K562 (cell line): ENCODE measurements around the gene CLSTN1. TPM values are rescaled to one million over a fixed set of nuclear protein-coding genes. Genes with fewer than 3 reads are reported as not detected.
A peak's percentile ranks its signal among the peaks of the same experiment; 100 is the strongest.

ENCODE experiments used
- ATAC-seq: fragments of 200-7000 bp; cut with Tn5 transposase; 3 replicates; pipeline ENCODE4 v1.9.1; 2020; ENCODE audit warnings: moderate library complexity
- BruUV-seq: library from RNA; stranded (reverse); fragments of 400-500 nt; replicated peaks from 2 replicates; lab custom pipeline; 2021; lab: Mats Ljungman, UMichigan
- CTCF ChIA-PET: fragments of 300-600 bp; formaldehyde crosslinking; extraction: SDS; loops from one replicate; lab custom pipeline; 2021; ENCODE audit warnings: low intra/inter-chr PET ratio; lab: Yijun Ruan, JAX
- POLR2A ChIA-PET: fragments of 300-600, 350-650 bp; sonication (Branson Sonifier 250); formaldehyde crosslinking; extraction: SDS; loops from one replicate; lab custom pipeline; 2021; ENCODE audit warnings: antibody characterized with exemption, inconsistent platforms; lab: Yijun Ruan, JAX
- DNase-seq, 4 experiments: peaks; one replicate each; pipeline versions ENCODE4 v3.0.0 to v3.0.0-alpha.2; 2011 to 2018; ENCODE audit warnings: low spot score in 3 of 4, mixed read lengths in 3 of 4; ENCODE audit errors: extremely low read depth in 1 of 4
- FAIRE-seq: peaks from 2 replicates; lab custom pipeline; 2011; peaks lifted over from hg19 to GRCh38; lab: Jason Lieb, UNC
- H2AFZ ChIP-seq: 2 replicates; pipeline ENCODE4 v1.6.0; 2011; ENCODE audit warnings: low read depth, low read length, control low read depth, inconsistent platforms
- H3K27ac ChIP-seq: fragments of 200-600 bp; 3 replicates; pipeline ENCODE4 v1.8.0; 2011; ENCODE audit warnings: low read depth, mild to moderate bottlenecking, control low read depth, inconsistent platforms, low read length, moderate library complexity, mixed read lengths; ENCODE audit errors: extremely low read depth
- H3K27me3 ChIP-seq, 2 experiments: fragments of 300-600 bp in 1 of 2; 2 replicates in 1 of 2; 3 replicates in 1 of 2; pipeline versions ENCODE4 v1.6.0 to v1.8.0; 2011; ENCODE audit warnings: inconsistent platforms in 2 of 2, low read length in 2 of 2, mild to moderate bottlenecking in 1 of 2, mixed read lengths in 1 of 2, moderate library complexity in 1 of 2; ENCODE audit not compliant: control insufficient read depth in 2 of 2, insufficient read depth in 2 of 2
- H3K36me3 ChIP-seq: fragments of 300-600 bp; 3 replicates; pipeline ENCODE4 v1.8.0; 2011; ENCODE audit warnings: mild to moderate bottlenecking, low read length, inconsistent platforms; ENCODE audit not compliant: control insufficient read depth, insufficient read depth
- H3K4me1 ChIP-seq, 2 experiments: fragments of 200-600 bp in 1 of 2; replicated peaks in 1 of 2; 2 replicates in 1 of 2; 3 replicates in 1 of 2; pipeline versions ENCODE4 v1.5.1 to v1.8.0; 2011; ENCODE audit warnings: inconsistent platforms in 2 of 2, low read length in 2 of 2, mild to moderate bottlenecking in 1 of 2, mixed read lengths in 1 of 2, moderate library complexity in 1 of 2; ENCODE audit not compliant: control insufficient read depth in 2 of 2, insufficient read depth in 2 of 2
- H3K4me2 ChIP-seq: 2 replicates; pipeline ENCODE4 v1.6.1; 2011; ENCODE audit warnings: low read length, control low read depth, inconsistent platforms, mixed read lengths; ENCODE audit not compliant: insufficient read depth
- H3K4me3 ChIP-seq: fragments of 200-600 bp; sonication (generic), shearing (Covaris generic); 2 replicates; pipeline ENCODE4 v1.5.1; 2016; ENCODE audit warnings: control low read depth, inconsistent platforms
- H3K79me2 ChIP-seq: fragments of 200-600 bp; 3 replicates; pipeline ENCODE4 v1.8.0; 2011; ENCODE audit warnings: low read length, inconsistent platforms; ENCODE audit not compliant: control insufficient read depth, insufficient read depth
- H3K9ac ChIP-seq, 2 experiments: 2 replicates each; pipeline versions ENCODE4 v1.6.0 to v1.6.1; 2011; ENCODE audit warnings: low read depth in 2 of 2, low read length in 2 of 2, control low read depth in 1 of 2, inconsistent platforms in 1 of 2, mild to moderate bottlenecking in 1 of 2, mixed read lengths in 1 of 2; ENCODE audit not compliant: insufficient read depth in 1 of 2
- H3K9me1 ChIP-seq: one replicate; pipeline ENCODE4 v1.6.0; 2011; ENCODE audit warnings: inconsistent platforms, mild to moderate bottlenecking, low read length, moderate library complexity; ENCODE audit not compliant: control insufficient read depth, insufficient read depth
- H3K9me3 ChIP-seq: replicated peaks from 2 replicates; pipeline ENCODE4 v1.5.1; 2011; ENCODE audit warnings: low read depth, low read length, inconsistent platforms; ENCODE audit not compliant: control insufficient read depth, insufficient read depth
- H4K20me1 ChIP-seq: replicated peaks from 2 replicates; pipeline ENCODE4 v1.6.1; 2011; ENCODE audit warnings: low read length, inconsistent platforms, mixed read lengths; ENCODE audit not compliant: control insufficient read depth, insufficient read depth
- BRD9 ChIP-seq: fragments of 450-650 bp; IDR thresholded peaks from 2 replicates; pipeline ENCODE4 v1.6.1; 2018; ENCODE audit warnings: low read depth; ENCODE audit not compliant: partially characterized antibody
- CTCF ChIP-seq, 3 experiments: IDR thresholded peaks in 2 of 3; conservative IDR thresholded peaks in 1 of 3; 2 replicates each; pipeline ENCODE4 v1.5.1; 2011 to 2012; ENCODE audit warnings: low read length in 3 of 3, mild to moderate bottlenecking in 3 of 3, control low read depth in 2 of 3, improper control_type of control experiment in 1 of 3, inconsistent platforms in 1 of 3, low read depth in 1 of 3, mixed read lengths in 1 of 3, moderate library complexity in 1 of 3; ENCODE audit not compliant: insufficient read depth in 2 of 3
- ETS1 ChIP-seq: conservative IDR thresholded peaks from 2 replicates; pipeline ENCODE4 v1.6.1; 2011; ENCODE audit warnings: low read depth, mild to moderate bottlenecking, low read length; ENCODE audit not compliant: control insufficient read depth
- ID3 ChIP-seq, 2 experiments: fragments of 250-450 bp in 1 of 2; fragments of 450-650 bp in 1 of 2; sonication (Bioruptor Pico) in 1 of 2; IDR thresholded peaks; 2 replicates each; pipeline versions ENCODE4 v1.6.1 to v1.8.0; 2016 to 2021; ENCODE audit warnings: mild to moderate bottlenecking in 2 of 2, moderate library complexity in 2 of 2, missing compliant biosample characterization in 1 of 2, missing genetic modification characterization in 1 of 2
- RBM34 ChIP-seq: fragments of 200-400 bp; formaldehyde crosslinking; IDR thresholded peaks from 2 replicates; pipeline ENCODE4 v1.6.1; 2018; ENCODE audit warnings: low read length, borderline replicate concordance; ENCODE audit not compliant: insufficient read depth
- SP1 ChIP-seq: sonication (generic); formaldehyde crosslinking; IDR thresholded peaks from 2 replicates; pipeline ENCODE4 v1.8.1; 2022; ENCODE audit warnings: mild to moderate bottlenecking, missing genetic modification reagents
- SPI1 ChIP-seq: IDR thresholded peaks from 2 replicates; pipeline ENCODE4 v1.6.1; 2011; ENCODE audit warnings: low read depth, low read length, control low read depth, borderline replicate concordance
- WGBS: fragments of 100-300 bp; shearing (Covaris generic); methylation state at CpG from one replicate; pipeline ENCODE4 v1.1.6; 2016; ENCODE audit warnings: low coverage, mixed read lengths; ENCODE audit not compliant: insufficient coverage; ENCODE audit errors: missing lambda C conversion rate; 5-methylcytosine and 5-hydroxymethylcytosine counted together
- in situ Hi-C: fragments of 300-500 bp; cut with MboI; formaldehyde crosslinking; loops from 4 replicates; pipeline ENCODE4 v1.15.0; 2018; ENCODE audit warnings: inconsistent platforms, mixed read lengths
- intact Hi-C: fragments of 100-400 bp; cut with micrococcal nuclease; formaldehyde crosslinking; loops from 2 replicates; pipeline ENCODE4 v1.14.2; 2022
- polyA plus RNA-seq, 8 experiments: library from polyadenylated mRNA; depleted of rRNA in 4 of 8; stranded (reverse) in 5 of 8; unstranded in 3 of 8; fragments of >200 nt; fragmentation: Nextera tagmentation in 2 of 8; fragmentation: Illumina TruSeq in 1 of 8; extraction: Ambion mirVana in 2 of 8; extraction: Trizol in 1 of 8; gene quantifications; 2 replicates each; pipeline versions ENCODE4 v1.2.1 to v1.2.3, GENCODE V29; 2011 to 2014; ENCODE audit warnings: inconsistent platforms in 1 of 8, missing spikeins in 1 of 8
- total RNA-seq, 7 experiments: library from RNA; depleted of rRNA in 6 of 7; stranded (reverse); fragments of >200 nt in 6 of 7; fragmentation: Illumina TruSeq in 2 of 7; extraction: Trizol in 2 of 7; gene quantifications; 2 replicates each; pipeline versions ENCODE4 v1.2.1 to v1.2.3, GENCODE V29; 2011 to 2021; ENCODE audit warnings: low replicate concordance in 1 of 7

CLSTN1 gene
- total and polyA plus RNA-seq, 9 of the 15 experiments (the other 6 are each of a cell fraction or from before 2014, with no cell fraction given), result 1.1 to 32.5 (median 13.3) TPM

GRCh38 chr1:9696793-9697192 lies 127.0 kb downstream of the CLSTN1 start:
- BruUV-seq, result no TSS peak
- Histone ChIP-seq H3K4me2 (no peak overlapping the region), H3K79me2 (no peaks in the 10 kb centered on the region), H2AFZ (no peak overlapping the region), H3K4me3 (no peak overlapping the region), H3K9ac (no peak overlapping the region), H3K9me1 (no peaks in the 10 kb centered on the region), H4K20me1 (no peaks in the 10 kb centered on the region), H3K27ac (no peak overlapping the region), H3K9me3 (no peaks in the 10 kb centered on the region), H3K36me3 (no peaks in the 10 kb centered on the region), H3K27me3 (no peaks in the 10 kb centered on the region), H3K4me1 (no peaks in the 10 kb centered on the region; a peak in 1 of 5 replicates)
- WGBS, result 84% methylated on average over 2 of the region's 2 CpGs
- FAIRE-seq, result no peak
- ChIA-PET CTCF (no interaction called here), POLR2A (interaction anchor here (0.6 kb wide), 1 partner anchor 10 kb away, joined by 3 read pairs; no protein-coding TSS in a partner anchor)
- ATAC-seq, result no peak
- intact Hi-C loops, result no loop called here
- in situ Hi-C loops, result no loop called here
- TF ChIP-seq ID3 (CRISPR knock-in tag; IDR thresholded peaks at IDR 0.05), result no peak
- no peak for TF ChIP-seq ID3 (tag; IDR thresholded peaks at IDR 0.05)
- DNase-seq, result no peak

GRCh38 chr1:9691691-9692090 lies 132.1 kb downstream of the CLSTN1 start:
- H2AFZ ChIP-seq, result no peak overlapping the region
- H3K9me1 ChIP-seq, result no peaks in the 10 kb centered on the region
- POLR2A ChIA-PET, result interaction anchor here (0.9 to 1.5 kb wide), 3 partner anchors 9 to 71 kb away, joined by 3 to 5 read pairs (median 4); no protein-coding TSS in a partner anchor
- H3K79me2 ChIP-seq, result peaks cover 10% of the 10 kb centered on the region; the same call in 2 of the 3 replicates
- ATAC-seq (no peak), DNase-seq (no peak), FAIRE-seq (no peak)
- no peak overlapping the region for H3K4me2 ChIP-seq
- H3K27me3 ChIP-seq, result no peaks in the 10 kb centered on the region
- no peak overlapping the region for H3K27ac ChIP-seq
- H3K9ac ChIP-seq, result no peak overlapping the region
- peak in 2 of 3 experiments; percentile 4 to 16; a peak in 1 of 6 replicates for TF ChIP-seq CTCF (IDR thresholded peaks at IDR 0.05 in 2 of 3, conservative IDR thresholded peaks at IDR 0.05 in 1 of 3; ENCODE audit: insufficient read depth in 2 of 3, low read depth in 1 of 3, low read length in 3 of 3)
- no peak for TF ChIP-seq SP1 (CRISPR knock-in tag)
- no peak for TF ChIP-seq ETS1
- no peak for TF ChIP-seq BRD9
- TF ChIP-seq SPI1, result peak; percentile 77; the same call in 1 of the 2 replicates
- TF ChIP-seq RBM34, result no peak
- H3K4me1 ChIP-seq, result peaks cover 29 to 39% of the 10 kb centered on the region in 2 experiments
- H3K9me3 ChIP-seq, result no peaks in the 10 kb centered on the region
- intact Hi-C loops, result no loop called here
- CTCF ChIA-PET, result no interaction called here
- H3K4me3 ChIP-seq, result no peak overlapping the region
- in situ Hi-C loops, result no loop called here
- no peaks in the 10 kb centered on the region for H4K20me1 ChIP-seq
- 27% methylated on average over 5 of the region's 5 CpGs for WGBS
- BruUV-seq, result no TSS peak
- H3K36me3 ChIP-seq, result no peaks in the 10 kb centered on the region
